Stimulated activated CD4-positive, alpha-beta T cell treated with anti-CD3 and anti-CD28 coated beads, Interleukin-2, amount 100 ng/mL, for 48 hours (primary cell): ENCODE data around the gene OIP5.
"Not testable (repeated sequence)": the region's sequence is repeated elsewhere in the genome, so short reads cannot be mapped to it uniquely, and the experiment has no call there.

Source experiments
- DNase-seq, 2 donors: peaks; one replicate each; pipeline ENCODE4 v3.0.0-alpha.2; 2020

The OIP5 gene

DNA sequence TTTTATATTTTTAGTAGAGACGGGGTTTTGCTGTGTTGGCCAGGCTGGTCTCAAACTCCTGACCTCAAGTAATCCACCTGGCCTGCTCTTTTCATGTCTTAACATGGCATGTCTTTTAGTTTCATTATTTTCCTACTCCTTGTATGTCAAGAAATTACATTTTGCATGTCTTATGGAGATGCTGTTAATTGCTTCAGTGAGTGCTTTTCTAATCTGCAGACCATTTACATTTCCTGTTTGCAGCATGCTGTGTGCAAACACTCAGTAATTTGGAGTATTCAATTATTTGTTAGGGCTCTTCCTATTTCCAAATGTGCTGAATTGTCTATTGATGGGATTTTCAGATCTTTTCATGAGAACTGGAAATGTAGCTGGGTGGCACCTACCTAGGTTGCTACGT lies 31.3 kb downstream of the OIP5 start:
- not testable (repeated sequence) for DNase-seq

GRCh38 chr15:41292521-41292920 lies 39.9 kb downstream of the OIP5 start:
- DNase-seq: no peak

- no peak for DNase-seq
These were observed 41.2 kb downstream of the OIP5 start for GRCh38 chr15:41291065-41291631.

GRCh38 chr15:41289953-41290352 lies 42.4 kb downstream of the OIP5 start:
- no peak for DNase-seq

DNA sequence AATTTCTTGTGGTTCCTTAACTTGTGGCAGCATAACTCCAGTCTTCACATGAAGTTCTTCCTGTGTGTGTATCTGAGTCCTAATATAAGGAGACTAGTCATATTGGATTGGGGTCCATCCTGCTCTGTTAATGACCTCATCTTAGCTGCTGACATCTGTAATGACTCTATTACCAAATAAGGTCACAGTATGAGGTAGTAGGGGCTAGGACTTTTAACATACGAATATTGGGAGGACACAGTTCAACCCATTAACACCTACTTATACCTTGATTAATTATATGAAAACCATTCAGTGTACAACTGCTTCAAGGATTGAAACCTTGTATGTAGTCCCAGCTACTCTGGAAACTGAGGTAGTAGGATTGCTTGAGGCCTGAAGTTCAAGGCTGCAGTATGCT lies 43.9 kb downstream of the OIP5 start:
- DNase-seq: no peak

GRCh38 chr15:41286665-41287333 lies 45.6 kb downstream of the OIP5 start:
- DNase-seq: no peak

DNA sequence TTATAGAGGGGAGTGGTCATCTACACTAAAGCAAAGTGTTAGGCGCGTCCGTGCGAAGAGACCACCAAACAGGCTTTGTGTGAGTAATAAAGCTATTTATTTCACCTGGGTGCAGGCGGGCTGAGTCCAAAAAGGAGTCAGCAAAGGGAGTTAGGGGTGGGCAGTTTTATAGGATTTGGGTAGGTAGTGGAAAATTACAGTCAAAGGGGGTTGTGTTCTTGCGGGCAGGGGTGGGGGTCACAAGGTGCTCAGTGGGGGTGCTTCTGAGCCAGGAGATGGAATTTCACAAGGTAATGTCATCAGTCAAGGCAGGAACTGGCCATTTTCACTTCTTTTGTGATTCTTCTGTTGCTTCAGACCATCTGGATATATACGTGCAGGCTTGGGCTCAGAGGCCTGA lies 47.1 kb downstream of the OIP5 start:
- DNase-seq: no peak

DNA sequence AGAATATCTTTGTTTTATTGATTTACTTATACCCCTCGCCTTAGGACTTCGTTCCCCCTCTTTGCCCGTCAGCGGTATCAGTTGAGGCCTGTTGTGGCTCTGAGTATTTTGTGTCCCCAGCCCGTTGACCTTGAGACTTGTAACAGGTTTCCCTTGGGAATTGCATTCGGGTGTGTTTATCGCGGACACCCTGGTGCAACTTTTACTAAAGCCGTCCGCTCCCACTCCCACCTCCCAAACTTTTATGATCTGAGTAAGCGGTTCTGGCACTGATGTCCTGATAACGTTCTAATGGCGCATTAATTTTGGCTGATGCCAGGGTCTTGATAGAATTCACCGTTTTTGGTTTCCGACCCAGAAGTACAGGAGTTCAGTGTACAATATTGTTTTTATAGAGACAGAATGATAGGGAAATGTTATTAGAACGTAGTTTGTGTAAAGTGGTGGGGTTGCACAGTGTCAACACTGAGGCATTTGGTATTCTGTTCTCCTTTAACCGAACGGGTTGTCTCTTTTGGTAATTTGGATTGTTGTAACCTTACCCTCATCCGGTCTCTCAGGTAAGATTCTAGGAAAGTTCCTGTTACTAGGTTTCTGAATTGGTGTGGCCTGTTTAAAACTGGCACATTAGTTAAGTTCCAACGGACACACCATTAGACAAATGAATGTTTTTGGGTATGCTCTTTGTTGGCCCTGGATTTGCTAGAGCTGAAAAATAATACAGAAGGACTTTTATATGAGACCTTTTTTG lies 47.8 kb downstream of the OIP5 start:
- no peak for DNase-seq

DNA sequence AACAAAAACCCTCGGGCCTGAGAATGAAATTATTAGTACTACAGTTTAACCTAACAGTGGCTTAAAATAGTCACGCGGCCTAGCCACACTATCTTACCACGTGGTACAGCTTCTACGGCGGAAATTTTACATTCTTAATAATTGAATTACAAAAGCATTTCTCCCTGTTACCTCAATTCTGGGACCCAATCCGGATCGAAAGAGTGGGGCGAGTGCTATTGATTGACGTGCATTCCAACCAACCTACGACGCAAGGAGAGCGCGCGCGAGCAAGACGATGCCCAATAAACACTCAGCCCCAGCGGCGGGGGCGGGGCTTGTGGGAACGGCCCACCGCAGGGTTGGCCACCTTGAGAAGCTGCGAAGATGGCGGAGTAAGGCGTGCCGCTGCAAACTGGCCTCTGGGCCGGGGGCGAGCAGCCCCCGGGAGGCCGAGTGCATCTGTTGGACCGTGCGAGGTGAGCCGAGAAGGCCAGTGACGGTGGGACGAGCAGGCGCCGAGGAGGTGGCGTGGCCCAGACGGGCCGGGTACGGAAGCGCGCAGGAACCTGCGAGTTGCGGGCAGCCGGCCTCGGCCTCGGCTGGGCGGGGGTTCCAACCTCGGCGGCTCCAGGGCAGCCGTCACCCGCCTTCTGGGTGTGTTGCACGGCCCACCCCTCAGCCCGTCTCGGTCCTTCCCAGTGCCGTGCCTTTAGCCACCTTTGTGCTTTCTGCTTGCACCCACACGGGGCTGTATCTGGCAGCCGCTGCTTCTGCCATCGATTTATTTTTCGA lies 48.6 kb downstream of the OIP5 start:
- DNase-seq: peak; percentile 96

GRCh38 chr15:41282980-41283652 lies 49.3 kb downstream of the OIP5 start:
- not testable (repeated sequence) for DNase-seq

DNA sequence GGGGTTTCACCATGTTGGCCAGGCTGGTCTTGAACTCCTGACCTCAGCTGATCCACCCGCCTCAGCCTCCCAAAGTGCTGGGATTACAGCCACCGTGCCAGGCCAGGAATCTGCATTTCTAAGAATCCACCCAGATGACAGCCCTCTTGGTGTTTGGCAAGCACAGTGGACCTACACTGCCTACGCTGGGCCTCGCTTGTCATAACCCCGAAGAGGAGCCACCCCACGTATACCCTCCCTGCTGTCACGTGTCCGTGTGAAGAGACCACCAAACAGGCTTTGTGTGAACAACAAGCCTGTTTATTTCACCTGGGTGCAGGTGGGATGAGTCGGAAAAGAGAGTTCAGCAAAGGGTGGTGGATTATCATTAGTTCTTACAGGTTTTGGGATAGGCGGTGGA lies 50.0 kb downstream of the OIP5 start:
- DNase-seq: not testable (repeated sequence)

DNA sequence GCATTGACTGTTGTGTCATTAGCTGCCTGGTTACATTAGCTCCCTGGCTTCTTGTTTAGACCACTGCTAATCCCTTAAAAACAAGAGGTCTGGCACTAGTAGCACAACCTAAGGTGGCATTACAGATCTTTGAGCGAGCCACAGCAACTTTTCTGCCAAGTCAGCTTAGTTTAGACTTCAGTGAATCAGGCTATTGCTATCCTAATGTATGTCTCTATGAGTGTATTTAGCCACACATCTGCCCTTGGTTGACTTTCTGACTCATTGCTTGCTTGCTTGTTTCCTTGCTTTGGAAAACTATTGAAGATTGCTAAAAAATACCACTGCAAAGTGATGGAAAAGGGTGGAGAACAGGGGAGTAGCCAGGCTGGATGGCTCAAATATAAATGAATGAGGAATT lies 51.2 kb downstream of the OIP5 start:
- DNase-seq: no peak

GRCh38 chr15:41279535-41280283 lies 52.7 kb downstream of the OIP5 start:
- no peak for DNase-seq

GRCh38 chr15:41278319-41278718 lies 54.1 kb downstream of the OIP5 start:
- DNase-seq: no peak

DNA sequence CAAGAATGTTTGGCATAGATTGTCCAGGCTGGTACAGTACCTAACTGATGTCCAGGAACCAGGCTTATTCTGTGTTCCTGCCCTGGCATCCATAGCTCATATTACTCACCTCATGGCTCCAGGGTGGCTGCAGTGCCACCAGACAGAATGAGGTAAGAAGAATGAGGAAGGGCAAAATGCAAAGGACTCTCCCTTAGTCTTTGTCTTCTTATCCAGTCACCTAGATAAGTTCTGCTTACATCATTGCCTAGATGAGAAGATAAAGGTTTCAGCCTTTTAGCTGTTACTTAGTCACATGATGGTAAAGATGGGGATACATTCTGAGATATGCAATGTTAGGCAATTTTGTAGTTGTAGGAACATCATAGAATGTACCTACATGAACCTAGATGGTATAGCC lies 55.6 kb downstream of the OIP5 start:
- DNase-seq: no peak

DNA sequence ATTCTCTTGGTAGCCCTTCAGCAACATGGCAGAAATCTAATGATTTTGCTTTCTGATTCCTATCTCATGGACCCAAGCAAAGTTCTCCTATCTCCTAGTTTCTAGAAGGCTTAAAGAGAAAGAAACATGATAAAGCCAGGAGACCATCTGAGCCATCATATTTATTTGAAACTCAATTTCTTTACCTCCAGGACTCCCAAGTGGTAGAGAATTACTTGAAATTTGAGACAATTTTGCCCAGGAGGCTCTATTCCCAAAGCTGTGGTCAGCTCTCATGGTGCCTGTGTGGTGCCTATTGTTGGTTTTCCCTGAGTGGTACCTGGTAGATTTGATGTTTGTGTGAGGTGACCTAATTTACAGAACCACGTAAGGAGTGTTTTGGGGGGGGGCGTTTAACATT lies 62.5 kb downstream of the OIP5 start:
- no peak for DNase-seq

DNA sequence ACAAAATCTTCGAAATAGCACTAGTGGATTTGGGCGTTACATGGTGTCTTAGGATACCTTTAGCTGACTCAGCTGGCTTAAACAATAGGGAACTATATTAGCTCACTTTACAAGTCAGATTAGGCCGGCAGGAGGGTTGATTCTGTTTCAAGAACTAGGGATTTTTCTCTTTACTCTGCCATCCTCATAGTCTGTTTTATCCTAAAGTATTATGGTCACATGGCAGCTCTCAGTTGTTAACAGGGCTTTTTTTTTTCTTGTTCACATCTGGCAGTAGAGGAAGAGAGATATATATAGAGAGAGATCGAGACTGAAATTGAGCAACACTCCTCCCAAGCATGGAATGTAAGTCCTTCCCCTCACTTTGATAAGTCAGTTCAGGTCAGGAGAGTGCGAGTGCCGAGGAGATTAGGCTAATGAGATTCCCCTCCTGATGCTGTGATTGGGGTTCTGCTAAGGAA lies 68.5 kb downstream of the OIP5 start:
- no peak for DNase-seq

GRCh38 chr15:41262571-41262970 lies 69.8 kb downstream of the OIP5 start:
- DNase-seq: no peak

DNA sequence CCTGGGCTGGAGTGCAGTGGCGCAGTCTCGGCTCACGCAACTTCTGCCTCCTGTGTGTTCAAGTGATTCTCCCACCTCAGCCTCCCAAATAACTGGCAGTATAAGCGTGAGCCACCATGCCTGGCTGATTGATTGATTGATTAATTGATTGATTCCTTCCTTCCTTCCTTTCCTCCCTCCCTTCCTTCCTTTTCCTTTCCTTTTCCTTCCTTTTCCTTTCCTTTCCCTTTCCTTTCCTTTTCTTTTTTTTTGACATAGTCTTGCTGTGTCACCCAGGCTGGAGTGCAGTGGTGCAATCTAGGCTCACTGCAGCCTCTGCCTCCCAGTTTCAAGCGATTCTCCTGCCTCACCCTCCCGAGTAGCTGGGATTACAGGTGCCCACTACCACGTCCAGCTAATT lies 71.5 kb downstream of the OIP5 start:
- DNase-seq: not testable (repeated sequence)

- no peak for DNase-seq
These were observed 72.7 kb downstream of the OIP5 start for GRCh38 chr15:41259546-41260189.
